GM21515 (cell line): ENCODE results near the gene SLC35E1.

ENCODE experiments used
- ATAC-seq: cut with Tn5 transposase; IDR thresholded peaks from one replicate; pipeline ENCODE4 v1.9.1; 2021; ENCODE audit not compliant: unreplicated experiment

The SLC35E1 gene

DNA sequence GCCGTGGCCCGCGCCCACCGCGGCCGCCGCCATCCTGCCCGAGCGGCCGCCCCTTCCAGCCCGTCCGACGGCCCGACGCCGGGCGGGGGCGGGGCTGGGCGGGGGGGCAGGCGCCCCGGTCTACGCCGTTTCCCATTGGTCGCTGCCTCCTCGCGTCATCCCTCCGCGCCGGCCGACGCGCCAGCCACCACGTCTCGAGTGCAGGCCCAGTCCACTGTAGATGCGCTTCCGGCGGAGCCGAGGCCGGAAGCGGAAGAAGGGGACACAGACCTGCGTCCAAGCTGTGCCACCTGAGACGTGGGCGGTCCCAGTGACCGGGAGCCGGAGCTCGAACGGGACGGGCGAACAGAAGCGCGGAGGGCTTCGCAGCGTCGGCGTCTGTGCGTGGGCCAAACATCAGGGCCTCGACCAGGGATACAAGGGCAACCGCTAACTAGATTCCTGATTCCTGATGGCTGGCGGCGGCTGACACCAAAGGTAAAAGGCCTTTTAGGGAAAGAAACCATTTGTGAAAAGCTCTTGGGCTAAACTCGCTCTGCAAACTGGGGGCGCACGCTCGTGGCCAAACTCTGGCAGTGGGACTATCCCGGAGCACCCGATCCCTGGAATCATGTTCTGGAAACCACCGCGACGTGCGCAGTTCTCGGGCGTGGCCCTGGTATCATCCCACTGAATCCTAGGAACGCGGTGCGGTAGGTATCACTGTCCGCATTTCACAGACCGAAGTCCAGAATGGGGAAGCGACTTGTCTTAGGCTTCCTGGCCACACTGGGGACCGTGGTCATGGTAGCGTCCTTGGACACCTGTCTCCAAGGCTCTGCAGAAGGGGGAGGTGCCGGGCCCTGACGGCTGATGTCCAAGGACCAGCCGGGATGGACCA lies at the start of gene SLC35E1:
TSS of gene SLC35E1 (minus strand) at position 84 of the 880 bp plus-strand sequence. CDS start at position 33, 51 bp downstream.
- ATAC-seq, result peak; percentile 65

DNA sequence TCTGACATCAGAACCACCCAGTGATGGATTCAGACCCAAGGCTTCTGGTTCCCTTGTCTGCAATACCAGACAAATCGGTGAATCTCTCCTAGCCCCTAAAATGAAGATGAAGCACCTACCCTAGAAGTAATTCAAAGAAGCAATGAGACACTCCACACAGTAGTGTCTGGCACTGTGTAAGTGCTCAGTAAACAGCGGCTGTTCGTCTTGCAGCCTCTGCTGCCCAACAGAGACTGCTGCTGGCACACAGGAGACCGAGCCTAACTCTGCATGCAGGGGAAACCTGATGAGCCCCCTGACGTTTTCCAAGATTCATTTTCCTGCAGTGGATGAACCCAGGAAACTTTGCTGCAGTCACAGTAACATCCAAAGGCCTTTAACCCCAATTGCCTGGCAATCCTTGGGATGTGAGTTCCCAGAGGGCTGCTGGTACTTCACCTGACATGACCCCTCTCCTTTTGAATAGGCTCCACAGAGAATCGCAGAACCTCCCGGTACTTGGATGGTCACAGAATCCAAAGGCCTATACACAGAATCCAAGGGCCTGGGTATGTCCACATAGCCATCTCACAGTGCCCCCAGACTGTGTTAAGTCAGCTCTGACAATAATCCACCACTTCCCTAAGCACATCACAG lies 49.1 kb upstream of the SLC35E1 start:
- ATAC-seq, result no peak

DNA sequence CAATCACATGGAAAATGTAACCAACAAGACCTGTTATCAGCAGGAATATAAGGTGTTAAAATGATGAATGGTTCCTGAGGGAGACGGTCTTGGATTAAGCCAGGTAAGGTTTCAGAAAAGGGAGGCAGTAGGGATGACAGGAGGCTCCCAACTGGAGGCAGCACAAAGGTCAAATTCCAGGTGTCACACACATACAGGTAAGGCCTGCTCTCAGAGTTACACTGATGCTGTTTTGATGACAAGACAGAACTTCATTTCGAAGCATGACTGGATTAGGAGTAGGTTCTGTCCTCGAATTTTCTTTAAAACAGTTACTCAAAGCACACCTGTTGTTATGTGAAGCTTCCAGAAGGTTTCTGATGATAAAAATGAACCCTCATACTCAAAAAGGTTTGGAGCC lies 48.4 kb upstream of the SLC35E1 start:
- ATAC-seq, result no peak

DNA sequence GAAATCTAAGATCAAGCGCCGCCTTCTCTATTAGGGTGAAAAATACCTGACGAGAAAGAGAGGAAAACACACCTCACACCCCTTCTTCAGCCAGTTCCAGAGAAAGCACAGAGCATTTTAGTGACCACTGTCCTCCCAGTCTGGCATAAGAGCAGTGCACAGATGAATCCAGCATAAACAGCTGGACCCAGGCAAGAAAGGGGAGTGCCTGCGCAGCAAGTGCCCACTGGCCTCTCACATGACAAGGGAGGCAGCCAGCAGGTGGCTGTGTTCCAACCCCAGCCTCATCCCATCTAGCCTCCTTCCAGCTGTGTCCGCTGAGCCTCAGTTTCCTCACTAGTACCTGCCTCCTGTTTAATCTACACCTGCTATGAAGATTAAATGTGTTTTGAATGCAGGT lies 47.8 kb upstream of the SLC35E1 start:
- ATAC-seq, result no peak

DNA sequence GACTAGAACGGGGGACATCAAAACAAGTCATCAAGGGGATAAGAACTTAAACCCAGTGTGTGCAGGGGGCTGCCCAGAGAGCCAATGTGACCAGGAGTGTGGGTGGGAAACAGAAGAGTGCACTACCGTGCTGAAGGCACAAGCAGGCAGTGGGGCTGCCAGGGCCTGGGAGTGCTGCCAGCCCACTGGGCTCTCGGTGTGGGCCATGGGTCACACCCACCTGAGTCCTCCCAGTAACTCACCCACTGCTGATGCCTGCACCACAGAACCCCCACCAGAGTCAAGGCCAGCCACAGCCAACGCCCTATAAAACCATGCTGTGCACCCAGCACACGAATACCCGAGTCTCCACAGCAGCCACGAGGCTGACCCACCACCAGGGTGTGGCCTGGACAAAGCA lies 47.2 kb upstream of the SLC35E1 start:
- ATAC-seq, result no peak

DNA sequence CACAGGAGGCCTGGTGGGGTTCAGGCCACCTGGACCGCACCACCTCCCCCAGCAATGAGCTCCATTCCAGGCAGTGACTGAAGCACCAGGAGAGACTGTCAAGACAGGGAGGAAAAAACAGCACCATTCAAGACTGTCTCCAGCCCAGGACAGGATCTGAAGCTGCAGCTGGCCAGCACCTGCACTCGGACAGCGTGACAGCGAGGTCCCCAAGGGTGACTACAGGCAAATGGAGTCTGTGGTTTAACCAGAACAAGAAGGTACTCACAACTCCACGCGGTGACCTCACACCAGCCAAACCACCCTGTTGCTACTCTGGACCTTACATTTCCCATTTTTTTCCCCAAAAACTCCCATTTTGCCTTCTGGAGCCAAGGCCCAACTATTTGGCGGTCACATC lies 46.0 kb upstream of the SLC35E1 start:
- ATAC-seq, result no peak

DNA sequence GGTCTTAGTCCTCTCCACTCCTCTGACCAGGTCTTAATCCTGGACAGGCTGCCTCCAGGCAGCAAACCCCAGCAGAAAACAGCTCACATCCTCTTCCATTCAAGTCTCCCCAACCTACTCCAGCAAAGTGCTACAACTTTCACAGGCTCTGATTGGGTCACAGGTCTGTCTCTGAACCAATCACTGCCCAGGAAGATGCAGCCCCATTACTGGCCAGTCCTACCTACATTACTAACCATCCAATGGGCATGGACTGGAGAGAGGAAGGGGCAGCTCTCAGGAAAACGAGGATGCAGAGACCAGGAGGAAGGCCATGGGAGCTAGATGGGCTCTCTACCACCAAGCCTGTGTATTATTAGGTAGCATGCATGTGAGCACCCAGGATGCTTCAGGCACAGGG lies 43.6 kb upstream of the SLC35E1 start:
- ATAC-seq, result no peak

DNA sequence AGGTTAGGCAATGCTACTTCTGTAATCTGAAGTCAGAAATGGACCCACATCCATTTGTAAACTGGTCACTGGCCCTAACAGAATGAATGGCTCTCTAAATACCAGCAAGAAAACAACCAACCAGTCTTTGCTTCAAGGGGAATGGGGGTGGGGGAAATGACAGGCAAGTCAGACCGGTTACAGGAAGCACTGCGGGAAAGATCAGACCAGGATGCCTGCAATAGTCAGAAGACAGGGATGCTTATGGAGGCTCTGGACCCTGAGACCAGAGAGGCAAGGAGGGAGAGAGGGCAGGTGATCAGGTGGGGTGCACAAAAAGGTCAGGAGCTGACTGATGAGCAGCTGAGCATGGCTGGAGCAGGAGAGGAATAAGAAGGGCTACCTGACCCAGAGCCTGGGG lies 42.7 kb upstream of the SLC35E1 start:
- ATAC-seq, result no peak

DNA sequence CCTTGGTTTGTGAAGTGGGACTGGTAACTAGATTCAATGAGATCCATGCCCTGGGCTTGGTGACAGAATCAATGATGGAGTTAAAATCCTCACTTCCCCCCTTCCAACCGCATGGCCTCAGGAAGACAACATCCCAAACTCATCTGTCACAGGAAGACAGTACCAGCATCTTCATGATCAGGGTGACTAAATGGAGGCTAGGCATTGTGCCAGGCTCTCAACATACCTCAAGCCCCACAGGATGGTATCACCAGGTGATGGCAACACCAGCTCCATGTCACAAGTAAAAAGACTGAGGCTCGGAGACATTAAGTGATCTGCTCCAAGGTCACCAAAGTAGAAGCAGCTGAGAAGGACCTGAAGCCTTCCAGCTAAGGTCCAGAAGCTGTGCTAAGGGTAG lies 41.6 kb upstream of the SLC35E1 start:
- ATAC-seq, result no peak

DNA sequence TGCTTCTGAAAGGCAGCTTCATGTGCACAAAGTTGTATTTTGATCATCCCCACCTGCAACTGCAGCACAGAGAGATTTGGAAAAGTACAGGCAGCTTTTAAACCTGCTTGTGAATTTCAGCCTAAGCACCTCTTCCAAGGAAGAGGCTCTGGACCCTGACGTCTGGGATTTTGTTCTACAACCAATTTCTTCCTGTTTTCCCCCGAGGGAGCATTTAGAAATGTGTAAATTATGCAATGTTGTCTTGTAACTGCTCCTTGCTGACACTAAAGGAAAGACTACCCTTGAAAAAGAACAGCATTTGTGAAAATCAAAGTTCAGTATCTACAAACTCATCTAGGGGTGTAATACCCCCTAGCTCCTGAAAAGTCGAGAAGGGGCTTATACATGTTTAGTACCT lies 40.4 kb upstream of the SLC35E1 start:
- ATAC-seq, result no peak

DNA sequence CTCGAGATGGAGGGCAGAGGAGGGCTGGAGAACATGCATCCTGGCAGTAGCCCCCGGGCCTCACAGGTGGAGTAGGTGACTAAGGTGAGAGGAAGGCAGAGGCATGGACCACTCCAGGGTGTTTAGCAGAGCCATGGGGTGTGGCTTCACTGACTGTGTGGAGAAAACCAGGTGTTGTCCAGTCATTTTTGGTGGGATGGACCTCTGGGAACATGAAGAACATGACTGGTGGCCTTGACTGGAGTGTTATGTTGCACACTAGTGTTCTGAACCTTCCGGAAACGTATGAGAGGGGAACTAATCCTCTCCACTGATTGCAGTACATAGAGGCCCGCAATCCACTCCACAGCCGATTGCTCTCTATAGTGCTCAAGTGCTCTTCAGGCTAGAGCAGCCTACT lies 38.9 kb upstream of the SLC35E1 start:
- no peak for ATAC-seq

DNA sequence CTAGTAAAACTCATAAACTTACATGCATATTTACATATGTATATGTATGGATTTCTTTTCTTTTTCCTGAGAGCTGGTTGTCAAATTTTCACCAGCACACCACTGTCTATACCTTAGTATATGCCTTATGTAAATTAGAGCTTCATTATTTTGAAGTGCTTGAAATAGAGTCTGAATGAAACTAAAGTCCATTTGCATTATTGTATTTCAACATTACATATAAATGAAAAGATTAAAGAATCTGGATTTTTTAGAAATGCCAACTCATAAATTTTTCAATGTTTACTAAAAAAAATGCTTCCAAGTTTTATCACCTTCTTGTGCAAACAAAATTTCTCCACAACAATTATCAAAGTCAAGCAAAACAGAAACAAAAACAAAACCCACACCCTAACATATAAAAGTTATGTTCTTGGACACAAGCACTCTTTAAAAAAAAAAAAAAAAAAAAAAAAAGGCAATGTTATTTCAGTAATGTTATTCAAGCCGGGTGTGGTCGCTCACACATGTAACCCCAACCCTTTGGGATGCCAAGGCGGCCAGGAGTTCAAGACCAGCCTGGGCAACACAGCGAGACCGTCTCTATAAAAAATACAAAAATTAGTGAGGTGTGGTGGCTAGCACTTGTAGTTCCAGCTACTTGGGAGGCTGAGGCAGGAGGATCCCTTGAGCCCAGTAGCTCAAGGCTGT lies 37.4 kb upstream of the SLC35E1 start:
- ATAC-seq, result no peak

DNA sequence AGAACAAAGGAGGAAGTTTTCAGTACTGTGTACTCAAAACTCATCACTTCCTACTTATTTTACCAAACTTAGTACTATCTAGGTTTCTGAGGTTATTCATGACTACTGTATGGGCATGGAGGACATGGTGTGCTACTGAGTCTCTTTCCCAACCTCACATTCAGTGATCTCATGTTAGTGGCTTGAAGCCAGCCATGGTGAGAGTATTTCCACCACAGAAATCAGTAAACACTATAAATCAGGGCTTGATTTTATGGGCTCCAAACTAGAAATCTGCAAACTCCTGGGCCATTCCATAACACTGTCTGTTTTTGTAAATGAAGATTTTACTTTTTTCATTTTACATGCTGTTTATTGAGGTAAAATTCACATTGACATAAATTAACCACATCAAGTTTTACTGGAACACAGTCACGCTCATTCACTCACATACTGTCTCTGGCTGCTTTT lies 36.1 kb upstream of the SLC35E1 start:
- no peak for ATAC-seq

DNA sequence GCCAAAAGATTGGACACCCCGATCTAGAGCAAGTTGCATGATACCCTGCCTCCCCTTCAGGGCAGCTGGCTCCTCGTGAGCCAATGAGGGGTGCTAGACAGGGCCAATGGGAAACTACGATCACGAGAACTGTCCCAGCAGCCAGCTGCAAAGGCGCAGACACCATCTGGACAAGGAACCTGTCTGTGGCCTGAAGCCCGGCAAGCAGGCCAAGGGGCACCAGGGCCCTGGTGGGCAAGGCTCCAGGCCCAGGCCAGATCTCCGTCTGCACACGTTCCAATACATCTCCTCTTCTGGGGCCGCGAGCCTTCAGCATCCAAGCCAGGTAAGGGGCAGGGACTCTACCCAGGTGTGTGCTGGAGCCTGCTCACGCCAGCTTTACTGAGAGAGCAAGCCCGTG lies 35.6 kb upstream of the SLC35E1 start:
- no peak for ATAC-seq

DNA sequence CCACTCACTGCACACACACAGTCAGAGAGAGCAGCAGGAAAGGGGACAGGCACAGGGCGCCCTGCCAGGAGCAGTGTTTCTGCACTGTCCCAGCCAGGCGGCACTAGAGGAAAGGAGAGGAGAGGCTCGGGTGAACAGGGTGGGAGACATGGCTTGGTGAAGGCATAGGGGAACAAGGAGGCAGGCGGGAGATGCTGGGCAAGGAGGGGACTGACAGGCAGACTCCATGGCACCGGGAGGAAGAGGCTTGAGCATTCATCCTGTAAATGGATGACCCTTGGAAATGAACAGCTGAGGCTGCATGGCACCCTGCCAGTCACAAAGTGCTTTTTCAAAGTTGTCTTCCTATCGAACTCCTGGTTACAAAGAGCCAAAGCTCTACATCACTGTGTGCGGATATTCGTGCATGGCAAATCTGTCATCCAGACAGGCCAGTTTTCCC lies 33.4 kb upstream of the SLC35E1 start:
- ATAC-seq, result no peak

DNA sequence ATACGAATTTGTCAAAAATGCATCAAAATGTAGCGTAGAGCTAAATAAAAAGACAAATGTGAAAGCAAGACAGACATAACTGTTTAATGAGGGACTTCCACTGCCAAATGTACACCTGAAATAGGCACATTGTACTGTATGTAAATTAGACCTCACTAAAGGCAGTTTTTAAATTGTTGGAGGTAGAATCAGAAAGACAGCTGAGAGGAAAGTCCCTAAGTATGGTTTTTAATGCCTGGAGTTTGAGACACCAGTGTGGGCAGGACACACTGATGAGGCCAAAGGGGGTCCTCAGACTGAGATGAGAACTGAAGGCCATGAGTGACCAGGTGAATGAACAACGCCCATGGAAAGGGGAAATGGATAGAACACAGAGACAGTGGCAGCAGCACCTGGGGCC lies 32.9 kb upstream of the SLC35E1 start:
- no peak for ATAC-seq

DNA sequence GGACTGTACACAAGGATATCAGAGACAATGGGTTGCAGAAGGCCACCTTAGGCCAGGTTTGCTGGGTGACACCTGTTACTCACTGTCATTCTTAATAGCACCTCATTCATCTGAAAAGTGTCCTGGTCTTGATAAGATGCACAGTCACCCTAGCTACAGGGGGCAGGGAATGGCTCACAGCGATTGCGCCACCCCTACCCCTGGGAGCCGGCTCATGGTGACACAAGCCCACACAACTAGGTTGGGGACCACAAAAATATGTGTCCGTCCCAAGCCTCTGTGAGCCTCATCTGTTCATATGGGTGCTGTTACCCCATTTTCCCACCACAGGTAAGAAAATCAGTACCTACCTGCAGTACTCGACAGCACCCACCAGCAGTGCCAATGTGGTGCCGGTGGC lies 32.4 kb upstream of the SLC35E1 start:
- ATAC-seq, result no peak

DNA sequence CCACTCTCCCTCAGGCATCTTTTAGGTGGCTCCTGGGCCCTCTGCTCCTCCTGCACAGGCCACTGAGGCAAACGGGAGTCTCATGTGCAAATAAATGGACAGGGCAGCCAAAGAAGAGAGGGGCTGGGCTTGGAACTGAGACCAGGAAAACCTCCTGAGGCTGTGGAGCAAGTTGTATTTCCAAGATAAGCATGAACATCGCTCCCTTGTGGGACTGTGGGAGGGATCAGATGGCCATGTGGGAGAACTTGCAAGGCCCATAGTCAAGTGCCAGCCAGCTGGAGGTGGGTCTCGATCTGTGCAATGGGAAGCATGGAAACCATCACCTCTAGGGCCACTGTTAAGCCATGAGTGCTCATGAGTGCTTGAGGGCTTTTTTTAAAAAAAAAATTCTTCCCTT lies 30.9 kb upstream of the SLC35E1 start:
- ATAC-seq, result no peak

DNA sequence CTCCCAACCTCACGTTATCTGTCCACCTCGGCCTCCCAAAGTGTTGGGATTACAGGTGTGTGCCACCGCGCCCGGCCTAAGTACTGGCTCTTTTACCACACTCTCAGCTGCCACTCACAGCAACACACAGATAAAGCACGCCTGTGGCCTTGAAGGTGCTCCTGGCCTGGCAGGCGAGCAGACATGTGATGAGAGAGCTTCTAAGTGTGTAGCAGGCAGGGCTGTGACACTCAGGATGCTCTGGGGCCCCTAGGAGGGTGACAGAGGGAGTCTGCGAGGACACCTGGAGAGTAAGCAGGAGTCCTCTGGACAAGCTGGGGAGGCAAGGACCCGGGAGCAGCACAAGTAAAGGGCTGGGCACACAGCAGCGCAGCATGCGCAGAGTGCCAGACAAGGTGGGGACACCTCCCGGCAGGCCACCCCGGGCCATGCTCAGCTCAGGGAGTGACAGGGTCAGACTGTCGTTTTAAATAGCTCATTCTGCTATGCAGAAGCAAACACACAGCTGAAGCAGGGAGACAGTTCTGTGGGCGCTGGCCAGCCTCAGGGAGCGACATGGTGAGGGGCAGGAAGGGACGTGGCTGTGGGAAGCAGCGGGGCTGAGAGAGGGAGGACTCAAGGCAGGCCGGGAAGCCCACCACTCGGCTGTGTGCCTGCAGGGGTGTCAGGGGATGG lies 29.3 kb upstream of the SLC35E1 start:
- ATAC-seq, result no peak

DNA sequence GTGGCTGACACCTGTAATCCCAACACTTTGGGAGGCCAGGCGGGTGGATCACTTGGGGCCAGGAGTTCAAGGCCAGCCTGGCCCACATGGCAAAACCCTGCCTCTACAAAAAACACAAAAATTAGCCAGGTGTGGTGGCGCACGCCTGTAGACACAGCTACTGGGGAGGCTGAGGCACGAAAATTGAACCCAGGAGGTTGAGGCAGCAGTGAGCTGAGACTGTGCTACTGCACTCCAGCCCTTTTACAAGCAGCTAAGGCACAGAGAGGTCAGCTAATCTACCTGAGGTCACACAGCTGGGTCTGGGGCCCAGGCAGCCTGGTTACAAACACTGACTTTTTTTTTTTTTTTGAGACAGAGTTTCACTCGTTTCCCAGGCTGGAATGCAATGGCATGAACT lies 28.6 kb upstream of the SLC35E1 start:
- no peak for ATAC-seq

DNA sequence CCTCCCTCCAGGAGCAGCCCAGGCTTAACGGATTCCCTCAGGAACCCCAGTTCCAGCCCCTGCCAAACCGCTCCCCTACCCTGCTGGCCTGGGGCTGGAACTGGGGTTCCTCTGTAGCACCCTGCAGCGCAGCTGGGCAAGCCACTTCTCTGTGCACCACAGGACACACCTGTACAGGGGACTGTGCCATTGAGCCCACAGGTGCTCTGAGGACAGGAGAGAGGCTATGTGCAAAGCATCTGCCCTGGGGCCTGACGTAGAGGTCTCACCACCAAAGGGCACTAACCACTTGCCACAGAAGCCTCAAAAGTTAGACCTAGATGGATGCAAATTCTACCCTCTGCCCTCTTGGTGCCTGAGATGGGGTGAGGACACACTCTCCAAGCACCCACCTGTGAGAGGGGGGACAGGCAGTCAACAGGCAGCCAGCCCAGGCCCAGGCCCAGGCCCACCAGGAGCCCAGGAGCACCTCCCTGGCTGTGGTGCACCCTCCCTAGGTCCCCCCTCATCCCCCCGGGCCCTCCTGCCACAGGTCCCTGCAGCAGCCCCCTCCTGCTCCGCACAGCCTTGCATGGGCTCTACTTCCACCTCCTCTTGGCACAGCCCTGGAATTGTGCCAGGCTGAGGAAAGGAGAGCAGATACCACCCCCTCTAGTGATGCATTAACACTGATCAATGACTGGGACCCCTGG lies 27.6 kb upstream of the SLC35E1 start:
- ATAC-seq, result no peak
